Activated T-helper 1 cell treated with anti-CD3 and anti-CD28 coated beads, Interleukin-12 subunit alpha, Interleukin-12 subunit beta, Interleukin-2, Interleukin-4 antibody, amounts not matched to agents 30 ng/mL and 10 ng/mL and 1 ng/mL, durations not matched to agents 14 hours and 24 hours and 36 hours (primary cell): ENCODE measurements around the gene ZFHX3. TPM values are rescaled to one million over a fixed set of nuclear protein-coding genes. Genes with fewer than 3 reads are reported as not detected.
"Not testable (repeated sequence)": the region's sequence is repeated elsewhere in the genome, so short reads cannot be mapped to it uniquely, and the experiment has no call there.

Experiments used
- DNase-seq: peaks from one replicate; pipeline ENCODE4 v3.0.0; 2021; ENCODE audit warnings: low spot score
- H3K27ac Mint-ChIP-seq: one replicate; pipeline ENCODE4 v1.8.0; 2021; ENCODE audit warnings: mild to moderate bottlenecking, mixed read lengths
- H3K27me3 Mint-ChIP-seq: one replicate; pipeline ENCODE4 v1.8.0; 2022; ENCODE audit warnings: mild to moderate bottlenecking, moderate library complexity, mixed read lengths; ENCODE audit not compliant: insufficient read depth
- H3K36me3 Mint-ChIP-seq: one replicate; pipeline ENCODE4 v1.8.0; 2021; ENCODE audit warnings: low read depth, mixed read lengths
- H3K4me1 Mint-ChIP-seq: one replicate; pipeline ENCODE4 v1.8.0; 2021; ENCODE audit warnings: low read depth, mixed read lengths
- H3K4me3 Mint-ChIP-seq: one replicate; pipeline ENCODE4 v1.8.0; 2021; ENCODE audit warnings: mild to moderate bottlenecking, moderate library complexity, mixed read lengths
- H3K9me3 Mint-ChIP-seq: one replicate; pipeline ENCODE4 v1.8.0; 2021; ENCODE audit warnings: mixed read lengths
- intact Hi-C: fragments of 100-400 bp; cut with micrococcal nuclease; formaldehyde crosslinking; loops from one replicate; pipeline ENCODE4 v1.15.1; 2024
- total RNA-seq: library from RNA; stranded (reverse); gene quantifications from 2 replicates; pipeline ENCODE4 v1.2.3, GENCODE V29; 2022

The ZFHX3 gene
- total RNA-seq: 0.34 TPM in 2 replicates

GRCh38 chr16:73047536-73048291, at the start of gene ZFHX3:
ZFHX3 (minus strand) TSS chr16:73048128; CDS start chr16:72960145, 87,983 bp downstream.
- peak; percentile 12 for DNase-seq
- H3K27ac Mint-ChIP-seq: no peak within 1 kb of the TSS
- H3K27me3 Mint-ChIP-seq: peaks cover 39% of the 10 kb centered on the region
- H3K4me1 Mint-ChIP-seq: no peaks in the 10 kb centered on the region
- peaks cover 1% of the 10 kb centered on the region for H3K36me3 Mint-ChIP-seq
- intact Hi-C loops: loop anchor here (1.0 to 10.0 kb wide), 2 partner anchors 9 to 263 kb away; no protein-coding TSS in a partner anchor
- no peaks in the 10 kb centered on the region for H3K9me3 Mint-ChIP-seq
- H3K4me3 Mint-ChIP-seq: peak within 1 kb of the TSS; percentile 75

- Mint-ChIP-seq H3K27me3 (no peaks in the 10 kb centered on the region), H3K27ac (no peak overlapping the region), H3K36me3 (no peaks in the 10 kb centered on the region), H3K4me1 (no peaks in the 10 kb centered on the region), H3K9me3 (no peaks in the 10 kb centered on the region), H3K4me3 (no peak overlapping the region)
- DNase-seq: no peak
- intact Hi-C loops: no loop called here
Measured at GRCh38 chr16:73096510-73096909, 48.6 kb upstream of the ZFHX3 start.

GRCh38 chr16:73095885-73096421, 48.0 kb upstream of the ZFHX3 start:
- Mint-ChIP-seq H3K27ac (no peak overlapping the region), H3K27me3 (no peaks in the 10 kb centered on the region), H3K4me3 (no peak overlapping the region), H3K36me3 (no peaks in the 10 kb centered on the region), H3K9me3 (no peaks in the 10 kb centered on the region), H3K4me1 (no peaks in the 10 kb centered on the region)
- intact Hi-C loops: no loop called here
- no peak for DNase-seq

- H3K36me3 Mint-ChIP-seq: no peaks in the 10 kb centered on the region
- H3K4me3 Mint-ChIP-seq: no peak overlapping the region
- no peaks in the 10 kb centered on the region for H3K4me1 Mint-ChIP-seq
- no peaks in the 10 kb centered on the region for H3K27me3 Mint-ChIP-seq
- intact Hi-C loops: no loop called here
- no peaks in the 10 kb centered on the region for H3K9me3 Mint-ChIP-seq
- DNase-seq: no peak
- no peak overlapping the region for H3K27ac Mint-ChIP-seq
Measured at GRCh38 chr16:73095142-73095820, 47.4 kb upstream of the ZFHX3 start.

- intact Hi-C loops: no loop called here
- H3K36me3 Mint-ChIP-seq: no peaks in the 10 kb centered on the region
- DNase-seq: no peak
- no peaks in the 10 kb centered on the region for H3K9me3 Mint-ChIP-seq
- no peak overlapping the region for H3K4me3 Mint-ChIP-seq
- no peaks in the 10 kb centered on the region for H3K4me1 Mint-ChIP-seq
- H3K27me3 Mint-ChIP-seq: no peaks in the 10 kb centered on the region
- no peak overlapping the region for H3K27ac Mint-ChIP-seq
Measured at GRCh38 chr16:73094371-73094770, 46.4 kb upstream of the ZFHX3 start.

- Mint-ChIP-seq H3K4me1 (no peaks in the 10 kb centered on the region), H3K4me3 (no peak overlapping the region), H3K9me3 (no peaks in the 10 kb centered on the region), H3K36me3 (no peaks in the 10 kb centered on the region), H3K27ac (no peak overlapping the region), H3K27me3 (no peaks in the 10 kb centered on the region)
- no peak for DNase-seq
- intact Hi-C loops: no loop called here
Measured at GRCh38 chr16:73093146-73094144, 45.5 kb upstream of the ZFHX3 start.

GRCh38 chr16:73092236-73092781, 44.4 kb upstream of the ZFHX3 start:
- H3K4me3 Mint-ChIP-seq: no peak overlapping the region

GRCh38 chr16:73091174-73091573, 43.2 kb upstream of the ZFHX3 start:
- no peak overlapping the region for H3K27ac Mint-ChIP-seq
- no peaks in the 10 kb centered on the region for H3K9me3 Mint-ChIP-seq
- DNase-seq: no peak
- intact Hi-C loops: no loop called here
- no peak overlapping the region for H3K4me3 Mint-ChIP-seq
- no peaks in the 10 kb centered on the region for H3K36me3 Mint-ChIP-seq
- no peaks in the 10 kb centered on the region for H3K4me1 Mint-ChIP-seq
- peaks cover 2% of the 10 kb centered on the region for H3K27me3 Mint-ChIP-seq

More at GRCh38 chr16:73092236-73092781, 44.4 kb upstream of the ZFHX3 start:
- intact Hi-C loops: no loop called here
- no peaks in the 10 kb centered on the region for H3K4me1 Mint-ChIP-seq
- no peaks in the 10 kb centered on the region for H3K9me3 Mint-ChIP-seq
- no peak for DNase-seq
- no peaks in the 10 kb centered on the region for H3K36me3 Mint-ChIP-seq
- H3K27ac Mint-ChIP-seq: no peak overlapping the region
- no peaks in the 10 kb centered on the region for H3K27me3 Mint-ChIP-seq

GRCh38 chr16:73089420-73089819, 41.5 kb upstream of the ZFHX3 start:
- no peak for DNase-seq
- no peak overlapping the region for H3K4me3 Mint-ChIP-seq
- no peaks in the 10 kb centered on the region for H3K9me3 Mint-ChIP-seq
- no peaks in the 10 kb centered on the region for H3K36me3 Mint-ChIP-seq
- intact Hi-C loops: no loop called here
- peaks cover 4% of the 10 kb centered on the region for H3K27me3 Mint-ChIP-seq
- H3K4me1 Mint-ChIP-seq: no peaks in the 10 kb centered on the region
- no peak overlapping the region for H3K27ac Mint-ChIP-seq

GRCh38 chr16:73086108-73086507, 38.2 kb upstream of the ZFHX3 start:
- Mint-ChIP-seq H3K4me3 (no peak overlapping the region), H3K27ac (no peak overlapping the region), H3K36me3 (no peaks in the 10 kb centered on the region), H3K27me3 (peaks cover 4% of the 10 kb centered on the region), H3K9me3 (no peaks in the 10 kb centered on the region), H3K4me1 (no peaks in the 10 kb centered on the region)
- intact Hi-C loops: no loop called here
- DNase-seq: no peak

GRCh38 chr16:73083271-73083670, 35.3 kb upstream of the ZFHX3 start:
- H3K27me3 Mint-ChIP-seq: peaks cover 7% of the 10 kb centered on the region
- no peaks in the 10 kb centered on the region for H3K36me3 Mint-ChIP-seq
- no peaks in the 10 kb centered on the region for H3K4me1 Mint-ChIP-seq
- no peak for DNase-seq
- no peak overlapping the region for H3K27ac Mint-ChIP-seq
- H3K9me3 Mint-ChIP-seq: no peaks in the 10 kb centered on the region
- H3K4me3 Mint-ChIP-seq: no peak overlapping the region
- intact Hi-C loops: no loop called here

GRCh38 chr16:73082634-73083051, 34.7 kb upstream of the ZFHX3 start:
- H3K27me3 Mint-ChIP-seq, DNase-seq, H3K4me3 Mint-ChIP-seq, intact Hi-C loops, H3K27ac Mint-ChIP-seq, H3K4me1 Mint-ChIP-seq, H3K36me3 Mint-ChIP-seq, H3K9me3 Mint-ChIP-seq: not testable (repeated sequence)
